ENCODE data around the gene CAV2. TPM values are rescaled to one million over a fixed set of nuclear protein-coding genes. Genes with fewer than 3 reads are reported as not detected.

The CAV2 gene
- total RNA-seq, 1 experiment from 2014 or later, result 76.6 TPM

- ATAC-seq, result peak; percentile 55
- intact Hi-C loops (cut with micrococcal nuclease), result no loop called here
- Histone ChIP-seq H3K4me1 (ENCODE audit: insufficient read depth, low read length) (peaks cover 42% of the 10 kb centered on the region), H3F3A (ENCODE audit: low read length, unreplicated experiment) (no peaks in the 10 kb centered on the region), H3K9ac (ENCODE audit: low read length) (no peak overlapping the region), H3K79me2 (ENCODE audit: low read length) (peaks cover 96% of the 10 kb centered on the region), H4K20me1 (ENCODE audit: low read length) (no peaks in the 10 kb centered on the region; the same call in 1 of the 2 replicates), H3K4me3 (ENCODE audit: low read length) (no peak overlapping the region), H3K27ac (ENCODE audit: low read length) (peak overlapping the region; percentile 44), H3K4me2 (ENCODE audit: low read length) (no peak overlapping the region), H3K27me3 (ENCODE audit: low read length) (no peaks in the 10 kb centered on the region), H3K9me3 (ENCODE audit: low read length) (no peaks in the 10 kb centered on the region), H3K9me2 (replicated peaks; ENCODE audit: low read length) (no peaks in the 10 kb centered on the region), H2AFZ (ENCODE audit: low read length) (no peak overlapping the region), H3K36me3 (ENCODE audit: low read depth, low read length) (peaks cover 78% of the 10 kb centered on the region)
- BruUV-seq (replicated peaks), result no TSS peak
- ChIA-PET POLR2A (ENCODE audit: unreplicated experiment) (no interaction called here), CTCF (no interaction called here)
- TF ChIP-seq, protein P1, sequence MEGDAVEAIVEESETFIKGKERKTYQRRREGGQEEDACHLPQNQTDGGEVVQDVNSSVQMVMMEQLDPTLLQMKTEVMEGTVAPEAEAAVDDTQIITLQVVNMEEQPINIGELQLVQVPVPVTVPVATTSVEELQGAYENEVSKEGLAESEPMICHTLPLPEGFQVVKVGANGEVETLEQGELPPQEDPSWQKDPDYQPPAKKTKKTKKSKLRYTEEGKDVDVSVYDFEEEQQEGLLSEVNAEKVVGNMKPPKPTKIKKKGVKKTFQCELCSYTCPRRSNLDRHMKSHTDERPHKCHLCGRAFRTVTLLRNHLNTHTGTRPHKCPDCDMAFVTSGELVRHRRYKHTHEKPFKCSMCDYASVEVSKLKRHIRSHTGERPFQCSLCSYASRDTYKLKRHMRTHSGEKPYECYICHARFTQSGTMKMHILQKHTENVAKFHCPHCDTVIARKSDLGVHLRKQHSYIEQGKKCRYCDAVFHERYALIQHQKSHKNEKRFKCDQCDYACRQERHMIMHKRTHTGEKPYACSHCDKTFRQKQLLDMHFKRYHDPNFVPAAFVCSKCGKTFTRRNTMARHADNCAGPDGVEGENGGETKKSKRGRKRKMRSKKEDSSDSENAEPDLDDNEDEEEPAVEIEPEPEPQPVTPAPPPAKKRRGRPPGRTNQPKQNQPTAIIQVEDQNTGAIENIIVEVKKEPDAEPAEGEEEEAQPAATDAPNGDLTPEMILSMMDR (conservative IDR thresholded peaks at IDR 0.05; ENCODE audit: low read depth, low read length), result no peak
- TF ChIP-seq EZH2 (IDR thresholded peaks at IDR 0.05; ENCODE audit: low read length, unreplicated experiment), result no peak
- TF ChIP-seq EZH2phosphoT487 (IDR thresholded peaks at IDR 0.05; ENCODE audit: borderline replicate concordance, low read length), result no peak
- peak; percentile 49 for DNase-seq
These were observed 41.2 kb downstream of the CAV2 start for GRCh38 chr7:116540743-116541142.

DNA sequence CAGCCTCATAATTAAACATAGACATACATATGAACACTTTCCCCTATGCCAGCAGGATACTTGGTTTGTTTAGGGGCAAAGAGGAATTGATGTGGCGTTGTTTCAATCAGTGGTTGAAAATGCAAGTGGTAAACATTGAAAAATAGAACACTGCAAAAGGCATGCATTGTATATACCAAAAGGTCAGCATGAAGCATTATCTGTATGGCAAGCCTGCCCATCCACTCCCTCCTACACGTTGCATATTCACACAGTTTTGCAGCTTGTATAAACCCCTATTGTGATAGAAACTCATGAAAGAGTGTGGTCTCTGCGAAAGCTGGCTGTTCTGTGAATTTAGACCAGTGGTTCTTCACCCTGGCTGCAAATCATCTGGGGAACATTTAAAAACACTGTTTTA is 42.4 kb downstream of the CAV2 start:
- Histone ChIP-seq H3K4me1 (ENCODE audit: insufficient read depth, low read length) (peaks cover 42% of the 10 kb centered on the region), H3K4me3 (ENCODE audit: low read length) (no peak overlapping the region), H3K36me3 (ENCODE audit: low read depth, low read length) (peaks cover 78% of the 10 kb centered on the region), H4K20me1 (ENCODE audit: low read length) (no peaks in the 10 kb centered on the region; the same call in 1 of the 2 replicates), H3F3A (ENCODE audit: low read length, unreplicated experiment) (no peaks in the 10 kb centered on the region), H3K79me2 (ENCODE audit: low read length) (peaks cover 96% of the 10 kb centered on the region), H3K9me2 (replicated peaks; ENCODE audit: low read length) (no peaks in the 10 kb centered on the region), H3K9me3 (ENCODE audit: low read length) (no peaks in the 10 kb centered on the region), H3K27me3 (ENCODE audit: low read length) (no peaks in the 10 kb centered on the region), H3K27ac (ENCODE audit: low read length) (0 out of 2 replicates have a peak overlapping the region, but pooled peaks have one; percentile 2), H3K4me2 (ENCODE audit: low read length) (no peak overlapping the region), H2AFZ (ENCODE audit: low read length) (no peak overlapping the region), H3K9ac (ENCODE audit: low read length) (no peak overlapping the region)
- TF ChIP-seq, protein P1 (conservative IDR thresholded peaks at IDR 0.05; ENCODE audit: low read depth, low read length), result no peak
- no peak for ATAC-seq
- DNase-seq, result no peak
- intact Hi-C loops (cut with micrococcal nuclease), result no loop called here
- ChIA-PET CTCF (no interaction called here), POLR2A (ENCODE audit: unreplicated experiment) (no interaction called here)
- BruUV-seq (replicated peaks), result no TSS peak

DNA sequence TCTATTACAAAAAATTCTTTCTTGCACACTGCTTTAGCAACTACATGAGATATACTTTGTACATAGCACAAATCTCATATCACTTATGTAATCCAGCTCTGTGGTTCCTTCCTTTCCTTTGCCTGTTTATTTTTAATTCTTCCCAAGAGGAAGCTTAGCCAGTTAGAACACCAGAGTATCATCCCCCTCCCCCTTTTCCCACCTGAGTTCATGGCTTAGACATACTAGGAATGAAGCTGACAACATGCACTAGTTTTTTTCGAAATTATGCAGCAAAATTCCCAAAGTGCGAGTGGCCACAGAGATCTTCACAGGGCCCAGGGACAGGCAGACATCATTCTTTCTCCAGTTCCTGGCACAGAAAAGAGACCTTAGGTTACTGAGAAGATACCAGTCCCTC is 43.1 kb downstream of the CAV2 start:
- no peak for ATAC-seq
- no peak for DNase-seq
- Histone ChIP-seq H3K9me3 (ENCODE audit: low read length) (no peaks in the 10 kb centered on the region), H3K9me2 (replicated peaks; ENCODE audit: low read length) (no peaks in the 10 kb centered on the region), H3K79me2 (ENCODE audit: low read length) (peaks cover 96% of the 10 kb centered on the region), H3K36me3 (ENCODE audit: low read depth, low read length) (peaks cover 78% of the 10 kb centered on the region), H3K27me3 (ENCODE audit: low read length) (no peaks in the 10 kb centered on the region), H2AFZ (ENCODE audit: low read length) (no peak overlapping the region), H4K20me1 (ENCODE audit: low read length) (no peaks in the 10 kb centered on the region; the same call in 1 of the 2 replicates), H3K4me2 (ENCODE audit: low read length) (no peak overlapping the region), H3K27ac (ENCODE audit: low read length) (peak overlapping the region; percentile 33; the same call in 1 of the 2 replicates), H3K4me3 (ENCODE audit: low read length) (no peak overlapping the region), H3F3A (ENCODE audit: low read length, unreplicated experiment) (no peaks in the 10 kb centered on the region), H3K9ac (ENCODE audit: low read length) (no peak overlapping the region), H3K4me1 (ENCODE audit: insufficient read depth, low read length) (peaks cover 42% of the 10 kb centered on the region)
- no peak for TF ChIP-seq EZH2 (IDR thresholded peaks at IDR 0.05; ENCODE audit: low read length, unreplicated experiment)
- TF ChIP-seq, protein P1 (conservative IDR thresholded peaks at IDR 0.05; ENCODE audit: low read depth, low read length), result no peak
- no peak for TF ChIP-seq EZH2phosphoT487 (IDR thresholded peaks at IDR 0.05; ENCODE audit: borderline replicate concordance, low read length)
- BruUV-seq (replicated peaks), result no TSS peak
- ChIA-PET CTCF (no interaction called here), POLR2A (ENCODE audit: unreplicated experiment) (no interaction called here)
- intact Hi-C loops (cut with micrococcal nuclease), result no loop called here

Measured in PC-3 (cell line).